Stimulated activated naive CD8-positive, alpha-beta T cell treated with anti-CD3 and anti-CD28 coated beads, Interleukin-15, Interleukin-2, amounts not matched to agents 100 U/mL and 50 U/mL, for 24 hours (primary cell): ENCODE results near the gene KRTAP4-11.
"Not testable (repeated sequence)": the region's sequence is repeated elsewhere in the genome, so short reads cannot be mapped to it uniquely, and the experiment has no call there.

Experiments
- ATAC-seq: fragments of 150-1000 bp; cut with Tn5 transposase; one replicate; pipeline ENCODE4 v1.10.0; 2021
- DNase-seq: peaks from one replicate; pipeline ENCODE4 v3.0.0; 2021

The KRTAP4-11 gene

GRCh38 chr17:41117846-41118386 is at the start of gene KRTAP4-11:
TSS of gene KRTAP4-11 (minus strand) at chr17:41118373. CDS start at chr17:41118315, 58 bp downstream.
- not testable (repeated sequence) for ATAC-seq, DNase-seq

- no peak for DNase-seq
- ATAC-seq: no peak
Observed at GRCh38 chr17:41167561-41167960, 49.4 kb upstream of the KRTAP4-11 start.

- ATAC-seq (no peak), DNase-seq (no peak)
Observed at GRCh38 chr17:41163828-41164227, 45.7 kb upstream of the KRTAP4-11 start.

GRCh38 chr17:41160648-41161047 is 42.5 kb upstream of the KRTAP4-11 start, which contains the start of gene KRTAP4-4:
TSS of gene KRTAP4-4 (minus strand) at chr17:41160748. CDS start at chr17:41160691, 57 bp downstream.
- DNase-seq (no peak), ATAC-seq (no peak)

GRCh38 chr17:41160190-41160589 is 42.0 kb upstream of the KRTAP4-11 start:
- ATAC-seq: peak; percentile 28

GRCh38 chr17:41153856-41154255 is 35.7 kb upstream of the KRTAP4-11 start:
- no peak for ATAC-seq

More at GRCh38 chr17:41160190-41160589, 42.0 kb upstream of the KRTAP4-11 start:
- DNase-seq: not testable (repeated sequence)

GRCh38 chr17:41151525-41151924 is 33.4 kb upstream of the KRTAP4-11 start:
- DNase-seq (no peak), ATAC-seq (no peak)

More at GRCh38 chr17:41153856-41154255, 35.7 kb upstream of the KRTAP4-11 start:
- DNase-seq: no peak

GRCh38 chr17:41150026-41150425 is 31.9 kb upstream of the KRTAP4-11 start:
- DNase-seq: no peak
- no peak for ATAC-seq

GRCh38 chr17:41149652-41149985 is 31.4 kb upstream of the KRTAP4-11 start, which contains the start of gene KRTAP4-5:
TSS of gene KRTAP4-5 (minus strand) at chr17:41149825. CDS start at chr17:41149767, 58 bp downstream.
- no peak for DNase-seq

GRCh38 chr17:41148971-41149651 is 30.9 kb upstream of the KRTAP4-11 start:
- DNase-seq, ATAC-seq: not testable (repeated sequence)

More at GRCh38 chr17:41149652-41149985, 31.4 kb upstream of the KRTAP4-11 start, which contains the start of gene KRTAP4-5:
- no peak for ATAC-seq

- ATAC-seq (no peak), DNase-seq (no peak)
Observed at GRCh38 chr17:41147531-41148204, 29.5 kb upstream of the KRTAP4-11 start.

GRCh38 chr17:41145261-41145660 is 27.1 kb upstream of the KRTAP4-11 start:
- ATAC-seq (no peak), DNase-seq (no peak)

GRCh38 chr17:41144846-41145245 is 26.7 kb upstream of the KRTAP4-11 start:
- no peak for DNase-seq
- ATAC-seq: no peak

- DNase-seq (no peak), ATAC-seq (no peak)
Observed at GRCh38 chr17:41141361-41141760, 23.2 kb upstream of the KRTAP4-11 start.

GRCh38 chr17:41140360-41141131 is 22.4 kb upstream of the KRTAP4-11 start, which contains the start of gene KRTAP4-6:
TSS of gene KRTAP4-6 (minus strand) at chr17:41140544. CDS start at chr17:41140487, 57 bp downstream.
- DNase-seq: no peak
- no peak for ATAC-seq

GRCh38 chr17:41139865-41140264 is 21.7 kb upstream of the KRTAP4-11 start:
- not testable (repeated sequence) for ATAC-seq, DNase-seq

- no peak for ATAC-seq
- no peak for DNase-seq
Observed at GRCh38 chr17:41133880-41134735, 15.9 kb upstream of the KRTAP4-11 start.

- ATAC-seq (no peak), DNase-seq (no peak)
Observed at GRCh38 chr17:41131979-41132378, 13.8 kb upstream of the KRTAP4-11 start.

- ATAC-seq (no peak), DNase-seq (no peak)
Observed at GRCh38 chr17:41127371-41127770, 9.2 kb upstream of the KRTAP4-11 start.

- DNase-seq (no peak), ATAC-seq (no peak)
Observed at GRCh38 chr17:41126412-41126811, 8.2 kb upstream of the KRTAP4-11 start.

GRCh38 chr17:41125064-41125463 is 6.9 kb upstream of the KRTAP4-11 start:
- no peak for ATAC-seq
- DNase-seq: no peak
